ENCODE data around the gene PARP3. TPM values are rescaled to one million over a fixed set of nuclear protein-coding genes. Genes with fewer than 3 reads are reported as not detected.

Gene PARP3
- total and polyA plus RNA-seq, 2 donors from 2014 or later, result 28.5 to 30.1 TPM

DNA sequence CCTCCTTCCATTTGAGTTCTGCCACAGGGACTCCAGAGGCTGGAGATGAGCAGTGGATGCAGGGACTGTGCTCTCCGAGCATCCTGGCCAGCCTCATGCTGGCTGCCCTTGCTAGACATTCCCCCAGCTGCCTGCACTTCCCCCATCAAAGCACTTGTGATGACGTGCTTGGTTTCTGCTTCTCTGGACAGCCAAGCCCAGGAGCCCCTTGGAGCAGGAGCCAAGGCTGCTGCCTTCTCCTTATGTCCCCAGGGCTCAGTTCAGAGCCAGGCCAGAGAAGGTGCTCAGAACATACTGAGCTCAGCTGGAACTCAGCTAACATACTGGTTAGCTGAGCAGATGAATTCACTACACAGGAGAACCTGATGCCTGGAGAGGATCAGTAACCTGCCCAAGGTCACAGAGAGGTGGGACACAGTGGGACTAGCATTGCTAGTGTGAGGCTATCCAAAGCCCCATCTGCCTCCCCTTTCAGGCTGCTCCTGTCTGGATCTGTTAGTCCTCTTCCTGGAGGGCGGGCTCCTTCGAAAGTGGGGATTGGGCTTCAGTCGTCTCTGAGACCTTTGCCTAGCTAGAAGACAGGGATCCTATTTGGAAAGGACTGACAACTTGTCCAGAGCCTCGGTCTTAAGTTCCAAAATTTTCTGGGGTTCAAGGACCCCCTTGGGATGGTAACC lies 20.8 kb downstream of the PARP3 start:
- no peak for FAIRE-seq
- H3K27me3 ChIP-seq (ENCODE audit: control insufficient read depth, insufficient read depth, low read length), result no peaks in the 10 kb centered on the region
- no peak for TF ChIP-seq CTCF (IDR thresholded peaks at IDR 0.05; ENCODE audit: borderline replicate concordance, extremely low read depth, insufficient read depth)
- intact Hi-C loops (cut with DNase I), result no loop called here
- no peak overlapping the region for H3K9ac ChIP-seq (ENCODE audit: low read length in 3 of 3)
- H3K36me3 ChIP-seq (ENCODE audit: control insufficient read depth in 2 of 3, insufficient read depth in 3 of 3, low read length in 3 of 3), result no peaks in the 10 kb centered on the region
- no peaks in the 10 kb centered on the region for H3K9me3 ChIP-seq (ENCODE audit: control insufficient read depth in 2 of 3, insufficient read depth in 1 of 3, low read length in 3 of 3)
- peaks cover 0 to 8% (median 0%) of the 10 kb centered on the region in 3 donors for H3K4me1 ChIP-seq (ENCODE audit: control insufficient read depth in 2 of 3, insufficient read depth in 2 of 3, low read depth in 1 of 3, low read length in 3 of 3)
- no peak overlapping the region for H3K4me3 ChIP-seq (ENCODE audit: low read length in 3 of 3)
- H3K27ac ChIP-seq (ENCODE audit: low read depth in 2 of 2, low read length in 2 of 2), result no peak overlapping the region
- no peak for DNase-seq

DNA sequence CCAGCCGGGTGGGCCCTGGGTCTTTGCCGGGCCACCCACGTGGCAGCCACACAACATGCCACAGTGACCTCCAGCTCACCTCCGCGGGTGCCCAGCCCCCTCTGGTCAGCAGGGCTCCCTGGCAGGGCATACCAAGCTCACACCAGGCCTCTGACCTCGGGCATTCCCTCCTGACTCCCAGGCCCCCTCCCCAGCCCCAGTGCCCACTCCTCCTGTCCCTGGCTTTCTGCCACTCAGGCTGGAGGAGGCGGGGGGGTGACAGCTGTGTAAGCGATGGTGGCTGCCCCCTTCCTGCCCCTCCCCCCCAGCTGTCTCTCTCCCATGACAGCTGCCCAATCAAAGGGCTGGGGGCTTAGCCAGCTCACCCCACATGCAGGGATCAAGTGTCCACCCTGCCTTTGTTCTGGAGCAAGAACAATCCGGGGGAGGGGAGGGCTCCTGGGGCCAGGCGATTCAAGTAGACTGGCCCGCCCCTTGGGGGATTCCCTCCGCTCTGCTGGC lies 21.8 kb downstream of the PARP3 start:
- peaks cover 0 to 10% (median 0%) of the 10 kb centered on the region in 3 donors for H3K4me1 ChIP-seq (ENCODE audit: control insufficient read depth in 2 of 3, insufficient read depth in 2 of 3, low read depth in 1 of 3, low read length in 3 of 3)
- no peaks in the 10 kb centered on the region for H3K27me3 ChIP-seq (ENCODE audit: control insufficient read depth, insufficient read depth, low read length)
- no peak for TF ChIP-seq CTCF (IDR thresholded peaks at IDR 0.05; ENCODE audit: borderline replicate concordance, extremely low read depth, insufficient read depth)
- intact Hi-C loops (cut with DNase I), result no loop called here
- no peaks in the 10 kb centered on the region for H3K36me3 ChIP-seq (ENCODE audit: control insufficient read depth in 2 of 3, insufficient read depth in 3 of 3, low read length in 3 of 3)
- FAIRE-seq (no peak), DNase-seq (peak in 4 of 5 donors; percentile 91 to 95 (median 92))
- H3K9ac ChIP-seq (ENCODE audit: low read length in 3 of 3), result no peak overlapping the region
- no peaks in the 10 kb centered on the region for H3K9me3 ChIP-seq (ENCODE audit: control insufficient read depth in 2 of 3, insufficient read depth in 1 of 3, low read length in 3 of 3)
- H3K27ac ChIP-seq (ENCODE audit: low read depth in 2 of 2, low read length in 2 of 2), result no peak overlapping the region
- H3K4me3 ChIP-seq (ENCODE audit: low read length in 3 of 3), result no peak overlapping the region

GRCh38 chr3:51964521-51964920 lies 22.4 kb downstream of the PARP3 start:
- Histone ChIP-seq H3K4me3 (ENCODE audit: low read length in 3 of 3) (no peak overlapping the region), H3K4me1 (ENCODE audit: control insufficient read depth in 2 of 3, insufficient read depth in 2 of 3, low read depth in 1 of 3, low read length in 3 of 3) (peaks cover 0 to 10% (median 0%) of the 10 kb centered on the region in 3 donors), H3K27me3 (ENCODE audit: control insufficient read depth, insufficient read depth, low read length) (no peaks in the 10 kb centered on the region), H3K36me3 (ENCODE audit: control insufficient read depth in 2 of 3, insufficient read depth in 3 of 3, low read length in 3 of 3) (no peaks in the 10 kb centered on the region), H3K9me3 (ENCODE audit: control insufficient read depth in 2 of 3, insufficient read depth in 1 of 3, low read length in 3 of 3) (no peaks in the 10 kb centered on the region), H3K27ac (ENCODE audit: low read depth in 2 of 2, low read length in 2 of 2) (no peak overlapping the region), H3K9ac (ENCODE audit: low read length in 3 of 3) (no peak overlapping the region)
- intact Hi-C loops (cut with DNase I), result no loop called here
- DNase-seq (no peak), FAIRE-seq (no peak)
- TF ChIP-seq CTCF (IDR thresholded peaks at IDR 0.05; ENCODE audit: borderline replicate concordance, extremely low read depth, insufficient read depth), result no peak
